ENCODE results near the gene CLSTN3.

- TF ChIP-seq CTCF (IDR thresholded peaks at IDR 0.05) (no peak), POLR2A (IDR thresholded peaks at IDR 0.05) (no peak)
These were observed 27.2 kb downstream of the CLSTN3 start for GRCh38 chr12:7157391-7157790.

Data from transverse colon (tissue), 3 donors.